ENCODE data around the gene SLCO4A1. TPM values are rescaled to one million over a fixed set of nuclear protein-coding genes. Genes with fewer than 3 reads are reported as not detected.

SLCO4A1 gene
- total and polyA plus RNA-seq, 2 donors (not counting 1 experiment from before 2014, with no cell fraction given) = 0.50 TPM; not detected in 1

DNA sequence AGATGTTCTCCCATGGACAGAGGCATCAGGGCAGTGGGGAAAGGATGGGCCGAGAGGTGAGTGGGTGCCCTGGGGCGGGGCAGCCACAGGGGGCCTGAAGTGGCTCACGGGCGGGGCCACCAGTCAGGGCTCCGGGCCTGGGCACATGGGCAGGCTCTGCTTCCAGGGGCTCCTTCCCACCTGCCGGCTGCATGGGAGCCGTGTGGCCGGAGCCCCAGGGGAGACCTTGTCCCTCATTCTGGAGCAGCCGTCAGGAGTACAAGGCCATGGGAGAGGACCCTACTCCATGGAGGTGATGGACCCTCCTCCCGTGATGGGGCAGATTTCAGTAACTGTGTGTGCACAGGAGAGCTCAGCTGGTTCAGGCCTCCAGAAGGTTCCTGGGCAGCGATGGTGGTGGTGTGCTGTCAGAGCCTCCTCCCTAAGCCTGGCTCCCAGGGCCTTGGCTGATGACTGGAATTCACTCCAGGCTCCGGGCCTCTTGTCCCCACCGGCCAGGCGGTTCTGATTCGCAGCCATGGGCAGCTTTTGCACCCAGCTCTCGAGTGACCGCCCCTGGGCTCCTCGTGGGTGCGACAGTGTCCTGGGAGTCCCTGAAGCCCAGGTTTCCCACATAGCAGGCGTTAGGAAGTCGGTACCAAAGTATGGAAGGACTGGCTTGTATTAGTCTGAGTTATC lies 6.2 kb downstream of the SLCO4A1 start:
- TF ChIP-seq, protein P1, sequence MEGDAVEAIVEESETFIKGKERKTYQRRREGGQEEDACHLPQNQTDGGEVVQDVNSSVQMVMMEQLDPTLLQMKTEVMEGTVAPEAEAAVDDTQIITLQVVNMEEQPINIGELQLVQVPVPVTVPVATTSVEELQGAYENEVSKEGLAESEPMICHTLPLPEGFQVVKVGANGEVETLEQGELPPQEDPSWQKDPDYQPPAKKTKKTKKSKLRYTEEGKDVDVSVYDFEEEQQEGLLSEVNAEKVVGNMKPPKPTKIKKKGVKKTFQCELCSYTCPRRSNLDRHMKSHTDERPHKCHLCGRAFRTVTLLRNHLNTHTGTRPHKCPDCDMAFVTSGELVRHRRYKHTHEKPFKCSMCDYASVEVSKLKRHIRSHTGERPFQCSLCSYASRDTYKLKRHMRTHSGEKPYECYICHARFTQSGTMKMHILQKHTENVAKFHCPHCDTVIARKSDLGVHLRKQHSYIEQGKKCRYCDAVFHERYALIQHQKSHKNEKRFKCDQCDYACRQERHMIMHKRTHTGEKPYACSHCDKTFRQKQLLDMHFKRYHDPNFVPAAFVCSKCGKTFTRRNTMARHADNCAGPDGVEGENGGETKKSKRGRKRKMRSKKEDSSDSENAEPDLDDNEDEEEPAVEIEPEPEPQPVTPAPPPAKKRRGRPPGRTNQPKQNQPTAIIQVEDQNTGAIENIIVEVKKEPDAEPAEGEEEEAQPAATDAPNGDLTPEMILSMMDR (conservative IDR thresholded peaks at IDR 0.05 in 1 of 2, IDR thresholded peaks at IDR 0.05 in 1 of 2; ENCODE audit: low read depth in 1 of 2, low read length in 2 of 2) = no peak
- TF ChIP-seq EZH2 (IDR thresholded peaks at IDR 0.05; ENCODE audit: low read length, missing control alignments) = no peak
- H3K36me3 ChIP-seq (ENCODE audit: control insufficient read depth, insufficient read depth, low read length) = no peaks in the 10 kb centered on the region
- H2AFZ ChIP-seq (ENCODE audit: low read length) = no peak overlapping the region
- H3K9ac ChIP-seq (ENCODE audit: insufficient read depth, low read length) = no peak overlapping the region
- peaks cover 13% of the 10 kb centered on the region for H3K4me1 ChIP-seq (ENCODE audit: control insufficient read depth, extremely low read depth, insufficient read depth, low read length)
- peaks cover 4% of the 10 kb centered on the region for H3K27me3 ChIP-seq (ENCODE audit: control insufficient read depth, insufficient read depth, low read length)
- no peak overlapping the region for H3K27ac ChIP-seq (ENCODE audit: insufficient read depth, low read length)
- no peaks in the 10 kb centered on the region for H3K9me3 ChIP-seq (ENCODE audit: control insufficient read depth, insufficient read depth, low read depth, low read length)
- no peak for DNase-seq (ENCODE audit: low read depth in 2 of 2)
- no peak overlapping the region for H3K4me2 ChIP-seq (ENCODE audit: extremely low read depth, insufficient read depth, low read length)
- H4K20me1 ChIP-seq (ENCODE audit: control insufficient read depth, extremely low read depth, insufficient read depth, low read length) = no peaks in the 10 kb centered on the region
- H3K79me2 ChIP-seq (ENCODE audit: control insufficient read depth, insufficient read depth, low read length) = no peaks in the 10 kb centered on the region
- H3K4me3 ChIP-seq (replicated peaks in 1 of 4; ENCODE audit: control extremely low read depth in 1 of 4, insufficient read depth in 1 of 4, low read depth in 3 of 4, low read length in 4 of 4) = no peak overlapping the region

DNA sequence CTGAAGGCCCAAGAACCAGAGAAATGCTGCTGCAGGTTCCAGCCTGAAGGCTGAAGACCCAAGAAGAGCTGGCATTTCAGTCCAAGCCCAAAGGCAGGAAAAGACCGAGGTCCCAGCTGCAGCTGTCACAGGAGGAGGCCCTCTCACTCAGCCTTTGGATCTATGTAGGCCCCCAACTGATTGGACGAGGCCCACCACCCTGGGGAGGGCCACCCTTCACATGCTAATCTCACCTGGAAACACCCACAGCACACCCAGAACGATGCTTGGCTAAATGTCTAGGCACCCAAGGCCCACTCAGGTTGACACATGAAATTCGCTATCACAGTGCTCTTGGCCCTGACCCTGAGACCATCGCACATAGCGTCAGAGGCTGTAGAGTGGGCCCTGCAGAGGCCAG lies 6.8 kb downstream of the SLCO4A1 start:
- Histone ChIP-seq H3K27me3 (ENCODE audit: control insufficient read depth, insufficient read depth, low read length) (no peaks in the 10 kb centered on the region), H3K4me1 (ENCODE audit: control insufficient read depth, extremely low read depth, insufficient read depth, low read length) (peaks cover 13% of the 10 kb centered on the region), H4K20me1 (ENCODE audit: control insufficient read depth, extremely low read depth, insufficient read depth, low read length) (no peaks in the 10 kb centered on the region), H3K4me2 (ENCODE audit: extremely low read depth, insufficient read depth, low read length) (no peak overlapping the region), H3K9me3 (ENCODE audit: control insufficient read depth, insufficient read depth, low read depth, low read length) (no peaks in the 10 kb centered on the region), H3K36me3 (ENCODE audit: control insufficient read depth, insufficient read depth, low read length) (no peaks in the 10 kb centered on the region), H3K27ac (ENCODE audit: insufficient read depth, low read length) (no peak overlapping the region), H3K4me3 (replicated peaks in 1 of 4; ENCODE audit: control extremely low read depth in 1 of 4, insufficient read depth in 1 of 4, low read depth in 3 of 4, low read length in 4 of 4) (no peak overlapping the region), H3K79me2 (ENCODE audit: control insufficient read depth, insufficient read depth, low read length) (no peaks in the 10 kb centered on the region), H2AFZ (ENCODE audit: low read length) (no peak overlapping the region), H3K9ac (ENCODE audit: insufficient read depth, low read length) (no peak overlapping the region)
- DNase-seq (ENCODE audit: low read depth in 2 of 2) = no peak
- TF ChIP-seq, protein P1 (conservative IDR thresholded peaks at IDR 0.05 in 1 of 2, IDR thresholded peaks at IDR 0.05 in 1 of 2; ENCODE audit: low read depth in 1 of 2, low read length in 2 of 2) = no peak
- no peak for TF ChIP-seq EZH2 (IDR thresholded peaks at IDR 0.05; ENCODE audit: low read length, missing control alignments)

- no peak for DNase-seq (ENCODE audit: low read depth in 2 of 2)
- H4K20me1 ChIP-seq (ENCODE audit: control insufficient read depth, extremely low read depth, insufficient read depth, low read length) = no peaks in the 10 kb centered on the region
- H3K79me2 ChIP-seq (ENCODE audit: control insufficient read depth, insufficient read depth, low read length) = no peaks in the 10 kb centered on the region
- no peak overlapping the region for H2AFZ ChIP-seq (ENCODE audit: low read length)
- no peaks in the 10 kb centered on the region for H3K36me3 ChIP-seq (ENCODE audit: control insufficient read depth, insufficient read depth, low read length)
- H3K4me1 ChIP-seq (ENCODE audit: control insufficient read depth, extremely low read depth, insufficient read depth, low read length) = peaks cover 13% of the 10 kb centered on the region
- no peak for TF ChIP-seq EZH2 (IDR thresholded peaks at IDR 0.05; ENCODE audit: low read length, missing control alignments)
- TF ChIP-seq, protein P1 (conservative IDR thresholded peaks at IDR 0.05 in 1 of 2, IDR thresholded peaks at IDR 0.05 in 1 of 2; ENCODE audit: low read depth in 1 of 2, low read length in 2 of 2) = no peak
- no peak overlapping the region for H3K27ac ChIP-seq (ENCODE audit: insufficient read depth, low read length)
- H3K9ac ChIP-seq (ENCODE audit: insufficient read depth, low read length) = no peak overlapping the region
- no peak overlapping the region for H3K4me3 ChIP-seq (replicated peaks in 1 of 4; ENCODE audit: control extremely low read depth in 1 of 4, insufficient read depth in 1 of 4, low read depth in 3 of 4, low read length in 4 of 4)
- no peak overlapping the region for H3K4me2 ChIP-seq (ENCODE audit: extremely low read depth, insufficient read depth, low read length)
- H3K9me3 ChIP-seq (ENCODE audit: control insufficient read depth, insufficient read depth, low read depth, low read length) = no peaks in the 10 kb centered on the region
- H3K27me3 ChIP-seq (ENCODE audit: control insufficient read depth, insufficient read depth, low read length) = no peaks in the 10 kb centered on the region
These were observed 8.4 kb downstream of the SLCO4A1 start for GRCh38 chr20:62650551-62651284.

All from fibroblast of lung (primary cell).